GM23338 (cell line): ENCODE measurements around the gene VAV3. TPM values are rescaled to one million over a fixed set of nuclear protein-coding genes. Genes with fewer than 3 reads are reported as not detected.

Experiments
- ATAC-seq: fragments of 200-7000 bp; cut with Tn5 transposase; 3 replicates; pipeline ENCODE4 v1.9.1; 2020
- DNase-seq: peaks from one replicate; pipeline ENCODE4 v3.0.0-alpha.2; 2015; ENCODE audit warnings: low spot score
- H2AFZ ChIP-seq: fragments of 200-600 bp; sonication (generic); 2 replicates; pipeline ENCODE4 v1.8.0; 2016; ENCODE audit warnings: antibody characterized with exemption, mild to moderate bottlenecking, moderate library complexity
- H3F3A ChIP-seq: fragments of 200-600 bp; sonication (generic); replicated peaks from 2 replicates; pipeline ENCODE4 v1.8.0; 2017; ENCODE audit warnings: antibody characterized with exemption, mixed run types, low read depth
- H3K27ac ChIP-seq: fragments of 200-600 bp; sonication (generic); 2 replicates; pipeline ENCODE4 v1.6.1; 2016; ENCODE audit warnings: low read depth
- H3K27me3 ChIP-seq: fragments of 200-600 bp; sonication (generic); 2 replicates; pipeline ENCODE4 v1.8.0; 2016; ENCODE audit warnings: mild to moderate bottlenecking, mixed run types, moderate library complexity; ENCODE audit not compliant: insufficient read depth
- H3K36me3 ChIP-seq: fragments of 200-600 bp; sonication (generic); 2 replicates; pipeline ENCODE4 v1.8.0; 2016; ENCODE audit warnings: mild to moderate bottlenecking; ENCODE audit not compliant: insufficient read depth
- H3K4me1 ChIP-seq: fragments of 200-600 bp; sonication (generic); 2 replicates; pipeline ENCODE4 v1.8.0; 2016; ENCODE audit warnings: mild to moderate bottlenecking, moderate library complexity; ENCODE audit not compliant: insufficient read depth
- H3K4me2 ChIP-seq: fragments of 200-600 bp; sonication (generic); 2 replicates; pipeline ENCODE4 v1.7.1; 2017; ENCODE audit warnings: mixed run types
- H3K4me3 ChIP-seq: fragments of 200-600 bp; sonication (generic); 2 replicates; pipeline ENCODE4 v1.6.1; 2016; ENCODE audit warnings: mixed run types
- H3K79me2 ChIP-seq: fragments of 200-600 bp; sonication (generic); replicated peaks from 2 replicates; pipeline ENCODE4 v1.8.0; 2017; ENCODE audit warnings: mild to moderate bottlenecking; ENCODE audit not compliant: insufficient read depth
- H3K9me2 ChIP-seq: fragments of 200-600 bp; sonication (generic); 2 replicates; pipeline ENCODE4 v1.8.0; 2017; ENCODE audit not compliant: insufficient read depth
- H4K20me1 ChIP-seq: fragments of 200-600 bp; sonication (generic); replicated peaks from 2 replicates; pipeline ENCODE4 v1.8.0; 2017; ENCODE audit warnings: mild to moderate bottlenecking; ENCODE audit not compliant: insufficient read depth
- H3K27ac Mint-ChIP-seq: 2 replicates; pipeline ENCODE4 v1.8.0; 2020; ENCODE audit warnings: inconsistent platforms, mild to moderate bottlenecking, moderate library complexity, mixed read lengths
- H3K27me3 Mint-ChIP-seq: 3 replicates; pipeline ENCODE4 v1.8.0; 2022; ENCODE audit warnings: low read depth, mild to moderate bottlenecking, moderate library complexity, mixed read lengths, inconsistent platforms; ENCODE audit not compliant: insufficient read depth, poor library complexity
- H3K36me3 Mint-ChIP-seq: 3 replicates; pipeline ENCODE4 v1.8.0; 2021; ENCODE audit warnings: low read depth, mild to moderate bottlenecking, inconsistent platforms, moderate library complexity, mixed read lengths
- H3K4me1 Mint-ChIP-seq: 3 replicates; pipeline ENCODE4 v1.8.0; 2020; ENCODE audit warnings: mild to moderate bottlenecking, inconsistent platforms, mixed read lengths
- H3K4me3 Mint-ChIP-seq: 3 replicates; pipeline ENCODE4 v1.8.0; 2021; ENCODE audit warnings: moderate library complexity, mild to moderate bottlenecking, inconsistent platforms, mixed read lengths
- H3K9me3 Mint-ChIP-seq: 3 replicates; pipeline ENCODE4 v1.8.0; 2020; ENCODE audit warnings: moderate library complexity, mild to moderate bottlenecking, inconsistent platforms, mixed read lengths
- CREB1 ChIP-seq: fragments of 250-450 bp; sonication (Bioruptor Pico); IDR thresholded peaks from 2 replicates; pipeline ENCODE4 v1.5.0; 2020; ENCODE audit warnings: low read depth, mild to moderate bottlenecking, moderate library complexity
- ETS1 ChIP-seq: IDR thresholded peaks from 2 replicates; pipeline ENCODE4 v1.6.1; 2016; ENCODE audit warnings: antibody characterized with exemption
- EZH2 ChIP-seq: fragments of 200-600 bp; sonication (generic); IDR thresholded peaks from one replicate; pipeline ENCODE4 v1.8.0; 2017; ENCODE audit warnings: antibody characterized with exemption, mild to moderate bottlenecking, low read depth; ENCODE audit not compliant: unreplicated experiment
- EZH2phosphoT487 ChIP-seq: fragments of 200-600 bp; sonication (generic); IDR thresholded peaks from one replicate; pipeline ENCODE4 v1.8.1; 2018; ENCODE audit warnings: antibody characterized with exemption; ENCODE audit not compliant: unreplicated experiment
- JUNB ChIP-seq: IDR thresholded peaks from one replicate; pipeline ENCODE4 v1.6.1; 2016; ENCODE audit warnings: antibody characterized with exemption; ENCODE audit not compliant: unreplicated experiment
- NANOG ChIP-seq: IDR thresholded peaks from 2 replicates; pipeline ENCODE4 v1.6.1; 2016; ENCODE audit warnings: antibody characterized with exemption, borderline replicate concordance
- POLR2AphosphoS5 ChIP-seq: IDR thresholded peaks from 2 replicates; pipeline ENCODE4 v1.6.1; 2016; ENCODE audit warnings: antibody characterized with exemption, low read depth
- STAT1 ChIP-seq: IDR thresholded peaks from one replicate; pipeline ENCODE4 v1.6.1; 2016; ENCODE audit warnings: antibody characterized with exemption; ENCODE audit not compliant: unreplicated experiment
- ZNF114 ChIP-seq: fragments of 250-450 bp; sonication (Bioruptor Pico); IDR thresholded peaks from 2 replicates; pipeline ENCODE4 v1.5.0; 2020; ENCODE audit warnings: mild to moderate bottlenecking, moderate library complexity
- ZNF331 ChIP-seq: fragments of 250-450 bp; sonication (Bioruptor Pico); IDR thresholded peaks from 2 replicates; pipeline ENCODE4 v1.5.0; 2020; ENCODE audit warnings: low read depth, mild to moderate bottlenecking, moderate library complexity
- ZNF462 ChIP-seq: fragments of 250-450 bp; sonication (Bioruptor Pico); IDR thresholded peaks from 2 replicates; pipeline ENCODE4 v1.5.0; 2020; ENCODE audit warnings: mild to moderate bottlenecking, moderate library complexity
- polyA plus RNA-seq: library from polyadenylated mRNA; unstranded; fragments of >200 nt; fragmentation: Nextera tagmentation; extraction: Ambion mirVana; gene quantifications from 2 replicates; pipeline ENCODE4 v1.2.1, GENCODE V29; 2016
- total RNA-seq: library from RNA; depleted of rRNA; stranded (reverse); fragments of >200 nt; shearing (Covaris generic); gene quantifications from 2 replicates; pipeline ENCODE4 v1.2.3, GENCODE V29; 2014
- TF ChIP-seq, protein P1 (sequence below), 2 experiments: fragments of 200-600 bp in 1 of 2; sonication (generic) in 1 of 2; conservative IDR thresholded peaks; 2 replicates each; pipeline versions ENCODE4 v1.5.1 to v1.6.1; 2016 to 2017; ENCODE audit warnings: antibody characterized with exemption in 2 of 2, low read depth in 2 of 2, mild to moderate bottlenecking in 2 of 2, moderate library complexity in 1 of 2
- TF ChIP-seq, protein P2 (sequence below): IDR thresholded peaks from one replicate; pipeline ENCODE4 v1.6.1; 2018; ENCODE audit warnings: antibody characterized with exemption; ENCODE audit not compliant: unreplicated experiment

Gene VAV3
- total and polyA plus RNA-seq, 2 experiments from 2014 or later = 3.0 to 11.3 TPM

GRCh38 chr1:107526524-107527198, 438.3 kb downstream of the VAV3 start:
- H3K4me3 ChIP-seq = no peak overlapping the region
- no peak overlapping the region for H3K4me3 Mint-ChIP-seq
- no peaks in the 10 kb centered on the region for H3K79me2 ChIP-seq
- no peaks in the 10 kb centered on the region; the same call in 1 of the 2 replicates for H4K20me1 ChIP-seq
- H3K9me2 ChIP-seq = peaks cover 7% of the 10 kb centered on the region
- no peaks in the 10 kb centered on the region for H3K9me3 Mint-ChIP-seq
- no peak overlapping the region for H3K27ac Mint-ChIP-seq
- TF ChIP-seq, protein P1, sequence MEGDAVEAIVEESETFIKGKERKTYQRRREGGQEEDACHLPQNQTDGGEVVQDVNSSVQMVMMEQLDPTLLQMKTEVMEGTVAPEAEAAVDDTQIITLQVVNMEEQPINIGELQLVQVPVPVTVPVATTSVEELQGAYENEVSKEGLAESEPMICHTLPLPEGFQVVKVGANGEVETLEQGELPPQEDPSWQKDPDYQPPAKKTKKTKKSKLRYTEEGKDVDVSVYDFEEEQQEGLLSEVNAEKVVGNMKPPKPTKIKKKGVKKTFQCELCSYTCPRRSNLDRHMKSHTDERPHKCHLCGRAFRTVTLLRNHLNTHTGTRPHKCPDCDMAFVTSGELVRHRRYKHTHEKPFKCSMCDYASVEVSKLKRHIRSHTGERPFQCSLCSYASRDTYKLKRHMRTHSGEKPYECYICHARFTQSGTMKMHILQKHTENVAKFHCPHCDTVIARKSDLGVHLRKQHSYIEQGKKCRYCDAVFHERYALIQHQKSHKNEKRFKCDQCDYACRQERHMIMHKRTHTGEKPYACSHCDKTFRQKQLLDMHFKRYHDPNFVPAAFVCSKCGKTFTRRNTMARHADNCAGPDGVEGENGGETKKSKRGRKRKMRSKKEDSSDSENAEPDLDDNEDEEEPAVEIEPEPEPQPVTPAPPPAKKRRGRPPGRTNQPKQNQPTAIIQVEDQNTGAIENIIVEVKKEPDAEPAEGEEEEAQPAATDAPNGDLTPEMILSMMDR (conservative IDR thresholded peaks at IDR 0.05; ENCODE audit: low read depth in 2 of 2) = no peak
- TF ChIP-seq JUNB = no peak
- no peak for TF ChIP-seq POLR2AphosphoS5
- no peak for TF ChIP-seq STAT1
- no peak for TF ChIP-seq ETS1
- TF ChIP-seq ZNF114 (CRISPR knock-in tag) = no peak
- TF ChIP-seq EZH2phosphoT487 = no peak
- no peak for TF ChIP-seq ZNF331 (CRISPR knock-in tag)
- no peak for TF ChIP-seq EZH2
- TF ChIP-seq ZNF462 (CRISPR knock-in tag) = no peak
- TF ChIP-seq CREB1 = no peak
- TF ChIP-seq, protein P2, sequence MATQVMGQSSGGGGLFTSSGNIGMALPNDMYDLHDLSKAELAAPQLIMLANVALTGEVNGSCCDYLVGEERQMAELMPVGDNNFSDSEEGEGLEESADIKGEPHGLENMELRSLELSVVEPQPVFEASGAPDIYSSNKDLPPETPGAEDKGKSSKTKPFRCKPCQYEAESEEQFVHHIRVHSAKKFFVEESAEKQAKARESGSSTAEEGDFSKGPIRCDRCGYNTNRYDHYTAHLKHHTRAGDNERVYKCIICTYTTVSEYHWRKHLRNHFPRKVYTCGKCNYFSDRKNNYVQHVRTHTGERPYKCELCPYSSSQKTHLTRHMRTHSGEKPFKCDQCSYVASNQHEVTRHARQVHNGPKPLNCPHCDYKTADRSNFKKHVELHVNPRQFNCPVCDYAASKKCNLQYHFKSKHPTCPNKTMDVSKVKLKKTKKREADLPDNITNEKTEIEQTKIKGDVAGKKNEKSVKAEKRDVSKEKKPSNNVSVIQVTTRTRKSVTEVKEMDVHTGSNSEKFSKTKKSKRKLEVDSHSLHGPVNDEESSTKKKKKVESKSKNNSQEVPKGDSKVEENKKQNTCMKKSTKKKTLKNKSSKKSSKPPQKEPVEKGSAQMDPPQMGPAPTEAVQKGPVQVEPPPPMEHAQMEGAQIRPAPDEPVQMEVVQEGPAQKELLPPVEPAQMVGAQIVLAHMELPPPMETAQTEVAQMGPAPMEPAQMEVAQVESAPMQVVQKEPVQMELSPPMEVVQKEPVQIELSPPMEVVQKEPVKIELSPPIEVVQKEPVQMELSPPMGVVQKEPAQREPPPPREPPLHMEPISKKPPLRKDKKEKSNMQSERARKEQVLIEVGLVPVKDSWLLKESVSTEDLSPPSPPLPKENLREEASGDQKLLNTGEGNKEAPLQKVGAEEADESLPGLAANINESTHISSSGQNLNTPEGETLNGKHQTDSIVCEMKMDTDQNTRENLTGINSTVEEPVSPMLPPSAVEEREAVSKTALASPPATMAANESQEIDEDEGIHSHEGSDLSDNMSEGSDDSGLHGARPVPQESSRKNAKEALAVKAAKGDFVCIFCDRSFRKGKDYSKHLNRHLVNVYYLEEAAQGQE = no peak
- no peak for TF ChIP-seq NANOG
- H3K27ac ChIP-seq = no peak overlapping the region
- H3K4me2 ChIP-seq = no peak overlapping the region
- H3K36me3 Mint-ChIP-seq = no peaks in the 10 kb centered on the region
- H3K4me1 Mint-ChIP-seq = peaks cover 18% of the 10 kb centered on the region
- no peak overlapping the region for H2AFZ ChIP-seq
- H3K27me3 Mint-ChIP-seq = no peaks in the 10 kb centered on the region
- H3F3A ChIP-seq = no peaks in the 10 kb centered on the region
- ATAC-seq = no peak
- no peaks in the 10 kb centered on the region for H3K36me3 ChIP-seq
- H3K4me1 ChIP-seq = peaks cover 9% of the 10 kb centered on the region
- no peaks in the 10 kb centered on the region for H3K27me3 ChIP-seq
- DNase-seq = no peak
